Measurements from ENCODE around the gene PRDM16.

The PRDM16 gene

GRCh38 chr1:3250624-3251023, 181.6 kb downstream of the PRDM16 start:
- no peak for DNase-seq

GRCh38 chr1:3251099-3251806, 182.2 kb downstream of the PRDM16 start:
- DNase-seq: no peak

- no peak for DNase-seq
Observed at GRCh38 chr1:3251807-3252428, 182.9 kb downstream of the PRDM16 start.

GRCh38 chr1:3255680-3256079, 186.7 kb downstream of the PRDM16 start:
- no peak for DNase-seq

- no peak for DNase-seq
Observed at GRCh38 chr1:3257788-3258187, 188.8 kb downstream of the PRDM16 start.

GRCh38 chr1:3258386-3259003, 189.5 kb downstream of the PRDM16 start:
- no peak for DNase-seq

- no peak for DNase-seq
Observed at GRCh38 chr1:3259020-3259419, 190.0 kb downstream of the PRDM16 start.

- no peak for DNase-seq
Observed at GRCh38 chr1:3261007-3261968, 192.3 kb downstream of the PRDM16 start.

- no peak for DNase-seq
Observed at GRCh38 chr1:3261969-3262579, 193.1 kb downstream of the PRDM16 start.

- no peak for DNase-seq
Observed at GRCh38 chr1:3262681-3263286, 193.8 kb downstream of the PRDM16 start.

- DNase-seq: no peak
Observed at GRCh38 chr1:3263790-3264189, 194.8 kb downstream of the PRDM16 start.

- no peak for DNase-seq
Observed at GRCh38 chr1:3264456-3264855, 195.5 kb downstream of the PRDM16 start.

- no peak for DNase-seq
Observed at GRCh38 chr1:3265835-3266805, 197.1 kb downstream of the PRDM16 start.

GRCh38 chr1:3266870-3267549, 198.0 kb downstream of the PRDM16 start:
- no peak for DNase-seq

GRCh38 chr1:3267550-3268270, 198.7 kb downstream of the PRDM16 start:
- no peak for DNase-seq

GRCh38 chr1:3268281-3268680, 199.3 kb downstream of the PRDM16 start:
- no peak for DNase-seq

- no peak for DNase-seq
Observed at GRCh38 chr1:3270403-3271245, 201.6 kb downstream of the PRDM16 start.

- no peak for DNase-seq
Observed at GRCh38 chr1:3271866-3272265, 202.9 kb downstream of the PRDM16 start.
